HG03442 (cell line): Measurements from ENCODE around the gene ARHGAP11B.
"Not testable (repeated sequence)": the region's sequence is repeated elsewhere in the genome, so short reads cannot be mapped to it uniquely, and the experiment has no call there.

ENCODE experiments used
- ATAC-seq: cut with Tn5 transposase; IDR thresholded peaks from one replicate; pipeline ENCODE4 v1.9.1; 2021; ENCODE audit warnings: mild to moderate bottlenecking, moderate library complexity; ENCODE audit not compliant: unreplicated experiment

The ARHGAP11B gene

DNA sequence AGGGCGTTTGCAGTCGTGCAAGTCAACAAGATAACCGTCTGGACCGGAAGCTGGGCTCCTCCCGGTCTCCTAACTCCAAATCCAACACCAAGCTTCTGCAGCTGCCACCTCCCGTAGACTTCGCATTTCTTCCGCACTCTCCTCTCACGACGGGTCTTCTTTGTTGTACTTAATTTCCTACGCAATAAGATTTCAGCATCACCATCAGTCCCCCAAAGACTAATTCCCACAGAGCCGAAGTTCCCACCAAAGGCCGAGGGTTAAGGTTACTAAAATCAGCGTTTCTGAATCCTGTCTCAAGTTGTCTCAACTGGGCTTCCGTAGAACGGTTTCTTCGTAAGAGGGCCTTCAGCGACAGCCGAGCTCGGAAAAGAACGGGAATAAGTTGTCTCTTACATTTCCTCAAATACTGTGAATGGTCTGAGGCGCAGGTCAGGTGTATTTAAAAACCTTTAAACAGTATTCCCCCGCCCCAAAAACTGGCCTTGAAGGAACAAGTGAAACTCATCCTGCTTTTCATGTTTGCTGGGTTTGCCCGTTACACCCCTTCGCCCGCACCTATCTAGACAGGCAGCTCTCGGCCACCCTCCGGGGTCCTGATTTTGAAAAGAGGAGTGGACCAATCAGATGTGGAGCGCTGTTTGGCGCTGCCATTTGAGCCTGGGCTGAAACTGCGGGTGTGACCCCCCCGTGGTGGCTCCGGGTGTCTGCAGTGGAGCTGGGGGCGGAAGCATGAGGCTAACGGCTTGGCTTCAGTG, at the start of gene ARHGAP11B:
ARHGAP11B (plus strand) TSS at position 693 of the 758 bp plus-strand sequence.
- ATAC-seq: peak; percentile 94

DNA sequence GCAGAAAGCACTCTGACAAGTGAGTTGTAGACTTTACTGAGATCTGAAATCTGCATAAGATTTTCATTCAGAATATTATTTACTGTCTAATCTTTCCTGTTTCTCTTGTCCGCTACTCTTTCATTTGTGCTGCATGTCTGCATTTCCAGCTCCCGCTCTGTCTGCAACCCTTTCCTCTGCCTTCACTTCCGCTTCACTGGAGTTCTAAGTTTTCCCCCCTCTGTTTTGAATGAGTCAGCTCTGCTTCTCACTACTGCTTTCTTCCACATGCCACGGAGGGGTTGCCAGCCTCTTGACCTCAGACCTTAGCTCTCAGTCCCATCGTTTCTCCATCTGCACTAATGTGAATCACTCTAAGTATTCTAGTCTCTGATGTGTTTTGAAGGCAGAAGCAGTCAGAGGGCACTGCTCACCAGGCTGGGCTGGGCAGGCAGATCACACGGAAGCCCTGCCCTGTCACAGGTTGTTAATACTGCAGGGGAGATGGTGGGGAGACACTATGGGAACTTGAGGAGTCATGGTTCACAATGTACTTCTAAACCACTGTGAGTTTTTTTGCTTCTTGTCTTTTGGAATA, 46.4 kb upstream of the ARHGAP11B start:
- not testable (repeated sequence) for ATAC-seq

DNA sequence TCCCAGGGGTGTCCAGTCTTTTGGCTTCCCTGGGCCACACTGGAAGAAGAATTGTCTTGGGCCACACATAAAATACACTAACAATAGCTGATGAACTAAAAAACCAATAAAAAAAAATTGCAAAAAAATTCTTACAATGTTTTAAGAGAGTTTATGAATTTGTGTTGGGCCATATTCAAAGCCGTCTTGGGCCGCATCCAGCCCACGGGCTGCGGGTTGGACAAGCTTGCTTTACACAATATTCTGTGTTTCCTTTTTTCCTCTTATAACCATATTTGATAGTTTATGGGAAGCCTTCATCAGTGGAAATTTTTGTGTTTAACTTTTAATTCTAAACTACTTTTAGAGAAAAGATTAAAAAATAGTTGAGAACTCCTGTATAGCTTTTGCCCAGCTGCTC, 45.2 kb upstream of the ARHGAP11B start:
- ATAC-seq: not testable (repeated sequence)

DNA sequence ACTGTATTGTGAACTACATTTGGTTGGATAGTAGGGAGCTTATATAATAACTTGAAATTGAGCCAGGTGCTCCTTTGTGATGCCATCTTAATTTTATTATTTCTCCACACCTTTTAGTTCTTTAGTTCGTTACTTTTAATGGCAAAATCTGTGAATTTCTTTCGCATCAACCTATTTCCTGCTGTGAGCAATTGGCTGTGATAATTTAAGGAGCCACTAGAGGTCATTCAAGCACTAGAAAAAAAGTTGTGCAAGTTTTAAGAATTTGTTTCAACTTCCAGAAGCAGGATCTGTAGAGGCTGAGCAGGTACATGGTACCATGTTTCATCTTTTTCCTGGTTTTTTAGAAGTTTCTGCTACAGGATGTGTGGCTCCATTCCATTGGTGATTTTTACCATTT, 27.0 kb upstream of the ARHGAP11B start:
- not testable (repeated sequence) for ATAC-seq

DNA sequence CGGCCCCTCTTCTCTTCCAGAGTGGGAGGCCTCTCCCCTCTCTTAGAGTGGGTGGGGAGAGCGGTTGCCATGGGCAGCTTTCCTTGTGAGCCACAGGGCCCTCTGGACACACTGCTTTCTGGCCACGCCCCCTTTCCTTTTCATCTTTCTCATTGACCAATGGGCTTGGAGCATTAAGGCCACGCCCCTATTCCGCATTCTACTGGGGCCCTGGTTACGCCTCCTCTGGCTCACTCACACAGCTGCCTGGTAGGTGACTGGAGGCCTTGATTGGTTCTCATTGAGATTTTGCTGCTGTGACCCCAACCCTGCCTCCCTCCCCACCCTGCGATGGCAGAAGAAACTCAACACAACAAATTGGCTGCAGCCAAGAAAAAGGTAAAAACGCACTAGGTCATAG, 22.1 kb upstream of the ARHGAP11B start, which contains the start of gene GOLGA8H:
GOLGA8H (plus strand) TSS at position 233 of the 400 bp plus-strand sequence; CDS start at position 331, 98 bp downstream.
- not testable (repeated sequence) for ATAC-seq

DNA sequence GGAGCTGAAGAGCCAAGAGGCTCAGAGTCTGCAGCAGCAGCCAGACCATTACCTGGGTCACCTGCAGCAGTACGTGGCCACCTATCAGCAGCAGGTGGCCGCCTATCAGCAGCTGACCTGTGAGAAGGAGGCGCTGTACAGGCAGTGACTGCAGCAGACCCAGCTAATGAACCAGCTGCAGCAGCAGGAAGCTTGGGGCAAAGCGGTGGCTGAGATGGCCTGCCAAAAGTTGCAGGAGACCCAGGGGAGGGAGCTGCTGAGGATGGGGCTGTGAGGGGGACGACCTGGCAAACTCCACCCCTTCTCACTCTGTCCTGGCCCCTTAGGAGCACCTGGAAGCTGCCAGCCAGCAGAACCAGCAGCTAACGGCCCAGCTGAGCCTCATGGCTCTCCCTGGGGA, 13.7 kb upstream of the ARHGAP11B start:
- not testable (repeated sequence) for ATAC-seq

DNA sequence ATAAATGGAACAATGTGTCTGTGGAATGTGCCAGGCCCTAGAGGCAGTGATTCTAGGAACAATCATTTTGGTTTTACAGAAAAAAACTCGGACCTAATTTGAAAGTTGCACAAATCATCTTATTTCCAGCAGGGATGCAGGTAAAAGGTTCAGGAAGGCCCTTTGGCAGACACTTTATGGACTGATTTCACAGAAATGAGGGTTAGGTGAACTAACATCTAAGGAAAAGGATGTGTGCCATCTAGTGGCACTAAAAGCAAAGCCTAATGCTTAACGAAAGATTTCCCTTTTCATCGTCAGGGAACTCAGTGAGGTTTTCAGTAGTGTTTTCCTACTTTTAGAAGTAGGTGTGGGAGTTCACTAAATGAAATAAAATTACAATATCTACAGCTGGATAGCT, 4.6 kb upstream of the ARHGAP11B start:
- ATAC-seq: not testable (repeated sequence)

DNA sequence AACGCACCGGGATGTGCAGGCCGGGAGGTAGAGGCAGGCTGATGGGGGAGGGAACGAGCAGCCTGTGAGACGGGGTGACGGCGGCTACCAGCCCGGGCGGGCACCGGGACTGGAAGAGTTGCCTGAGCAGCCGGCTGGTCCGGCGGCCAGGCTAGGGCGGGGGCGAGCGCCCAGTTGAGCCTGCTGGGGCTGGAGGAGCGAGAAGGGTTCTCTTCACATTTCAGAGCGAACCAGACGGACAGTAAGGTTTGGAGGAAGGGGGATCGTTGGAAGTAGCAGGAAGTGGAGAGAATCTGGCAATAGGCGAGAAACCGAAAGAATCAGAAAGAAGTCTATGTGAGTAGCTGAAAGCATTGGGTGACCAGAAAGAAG, 252 bp downstream of the ARHGAP11B start:
- ATAC-seq: not testable (repeated sequence)

DNA sequence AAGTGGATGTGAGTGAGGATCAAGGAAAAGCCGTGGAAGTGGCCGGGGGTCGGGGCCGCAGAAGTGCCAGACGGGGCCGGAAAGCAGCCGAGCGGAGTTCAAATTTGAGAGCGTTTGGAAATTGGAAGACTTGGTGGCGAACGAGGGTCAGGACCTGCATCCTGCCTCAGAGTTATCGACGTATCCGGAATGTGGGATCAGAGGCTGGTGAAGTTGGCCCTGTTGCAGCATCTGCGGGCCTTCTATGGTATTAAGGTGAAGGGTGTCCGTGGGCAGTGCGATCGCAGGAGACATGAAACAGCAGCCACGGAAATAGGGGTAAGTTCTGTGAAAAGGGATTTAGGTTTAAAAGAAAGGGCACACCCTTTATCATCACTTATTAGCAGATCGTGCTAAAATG, 704 bp downstream of the ARHGAP11B start:
- ATAC-seq: not testable (repeated sequence)

DNA sequence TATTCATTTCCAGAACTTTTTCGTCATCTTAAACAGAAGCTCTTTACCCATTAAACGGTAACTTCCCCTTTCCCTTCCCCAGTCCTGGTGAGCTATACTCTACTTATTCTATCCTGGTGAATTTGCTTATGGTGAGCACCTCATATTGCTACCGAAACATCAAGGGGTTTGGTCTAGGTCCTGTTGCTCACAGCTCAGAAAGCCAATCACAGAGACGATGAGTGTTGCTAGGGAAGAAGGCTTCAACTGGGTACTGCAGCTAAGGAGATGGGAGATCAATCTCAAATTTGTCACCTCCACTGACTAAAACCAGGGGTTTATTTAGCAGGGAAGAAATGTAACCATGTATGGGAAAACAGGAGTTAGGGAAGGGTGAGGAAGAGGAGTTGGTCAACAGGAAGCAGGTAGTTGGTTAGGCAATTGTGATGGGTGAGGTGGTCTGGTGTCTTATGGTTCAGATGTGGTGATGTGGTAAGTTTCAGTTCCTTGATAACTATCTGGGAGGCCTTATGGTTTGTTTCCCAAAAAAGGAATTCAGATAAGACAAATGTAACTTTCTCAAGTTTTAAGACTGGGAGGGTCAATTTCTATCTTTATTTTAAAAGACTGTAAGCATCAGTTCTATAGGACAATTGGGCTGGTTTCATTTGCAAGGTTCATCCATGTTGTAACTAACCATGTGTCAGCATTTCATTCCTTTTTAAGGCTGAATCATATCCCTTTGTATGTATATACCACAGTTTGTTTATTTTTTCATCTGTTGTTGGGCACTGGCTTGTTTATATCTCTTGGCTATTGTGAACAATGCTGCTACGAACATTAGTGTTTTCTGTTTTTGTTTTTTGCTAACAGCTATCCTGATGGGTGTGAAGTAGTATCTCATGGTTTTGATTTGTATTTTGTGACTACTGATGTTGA, 24.3 kb downstream of the ARHGAP11B start:
- peak; percentile 97 for ATAC-seq

DNA sequence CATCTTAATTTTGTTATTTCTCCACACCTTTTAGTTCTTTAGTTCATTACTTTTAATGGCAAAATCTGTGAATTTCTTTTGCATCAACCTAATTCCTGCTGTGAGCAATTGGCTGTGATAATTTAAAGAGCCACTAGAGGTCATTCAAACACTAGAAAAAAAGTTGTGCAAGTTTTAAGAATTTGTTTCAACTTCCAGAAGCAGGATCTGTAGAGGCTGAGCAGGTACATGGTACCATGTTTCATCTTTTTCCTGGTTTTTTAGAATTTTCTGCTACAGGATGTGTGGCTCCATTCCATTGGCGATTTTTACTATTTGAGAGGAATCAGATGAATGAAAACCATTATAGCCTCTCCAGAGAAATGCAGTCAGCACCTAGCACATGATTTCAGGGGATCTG, 35.2 kb downstream of the ARHGAP11B start:
- not testable (repeated sequence) for ATAC-seq

DNA sequence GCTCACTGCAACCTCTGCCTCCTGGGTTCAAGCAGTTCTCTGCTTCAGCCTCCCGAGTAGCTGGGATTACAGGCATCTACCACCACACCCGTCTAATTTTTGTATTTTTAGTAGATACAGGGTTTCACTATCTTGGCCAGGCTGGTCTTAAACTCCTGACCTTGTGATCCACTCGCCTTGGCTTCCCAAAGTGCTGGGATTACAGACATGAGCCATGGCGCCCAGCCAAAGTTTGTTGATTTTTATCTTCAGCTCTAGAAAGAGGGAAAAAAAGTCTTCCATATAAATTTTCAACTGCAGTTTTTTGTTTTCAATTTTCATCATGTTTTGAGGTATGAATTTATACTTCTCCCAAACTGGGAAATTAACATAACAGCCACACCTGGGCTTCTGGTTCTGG, 43.7 kb downstream of the ARHGAP11B start:
- not testable (repeated sequence) for ATAC-seq

DNA sequence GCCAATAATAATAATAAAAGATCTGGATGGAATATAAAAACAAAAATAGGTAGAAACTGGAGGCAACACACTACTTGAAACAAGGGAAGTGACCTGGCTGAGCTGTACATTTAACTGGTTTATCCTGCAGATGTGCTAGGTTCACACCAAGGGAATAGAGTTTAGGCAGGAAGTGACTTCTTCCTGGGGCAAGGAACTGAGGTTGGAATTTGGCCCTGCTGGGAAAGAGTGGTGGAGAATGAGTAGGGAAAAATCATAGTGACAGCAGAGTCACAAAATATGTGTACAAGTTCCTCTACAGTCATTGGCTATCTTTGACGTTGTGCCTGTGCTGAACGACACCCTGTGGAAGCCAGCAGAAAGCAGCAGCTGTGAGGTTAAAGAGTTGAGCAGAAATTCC, 44.1 kb downstream of the ARHGAP11B start:
- no peak for ATAC-seq

DNA sequence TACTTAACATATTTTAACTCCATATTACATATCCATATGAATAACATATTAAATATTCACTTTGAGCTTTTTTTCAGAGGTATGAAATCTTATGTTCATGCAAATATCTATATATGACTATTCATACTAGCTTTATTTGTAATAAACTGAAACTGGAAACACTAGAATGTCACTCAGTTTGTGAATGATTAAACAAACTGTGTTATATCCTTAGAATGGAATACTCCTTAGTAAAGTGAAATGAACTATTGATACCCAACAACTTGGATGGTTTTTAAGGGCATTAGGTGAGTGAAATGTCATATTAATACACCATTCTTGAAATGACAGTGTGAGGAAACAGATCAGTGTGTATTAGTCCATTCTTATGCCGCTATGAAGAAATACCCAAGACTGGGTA, 45.4 kb downstream of the ARHGAP11B start:
- ATAC-seq: no peak

DNA sequence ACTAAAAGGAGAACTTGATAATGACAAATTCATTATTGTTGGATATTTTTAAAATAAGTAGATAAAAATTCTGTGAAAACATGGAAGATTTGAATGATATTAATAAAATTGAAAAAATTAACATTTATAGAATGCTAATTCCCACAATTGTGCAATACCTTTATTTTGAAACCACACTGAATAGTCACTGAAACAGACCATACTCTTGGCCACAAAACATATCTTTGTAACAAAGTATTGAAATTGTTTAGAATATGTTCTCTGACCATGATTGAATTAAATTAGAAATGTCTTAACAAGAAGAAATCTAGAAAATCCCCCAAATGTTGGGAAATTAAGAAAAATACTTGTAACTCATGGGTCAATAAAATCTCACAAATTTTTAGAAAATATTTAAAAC, 49.2 kb downstream of the ARHGAP11B start:
- no peak for ATAC-seq

DNA sequence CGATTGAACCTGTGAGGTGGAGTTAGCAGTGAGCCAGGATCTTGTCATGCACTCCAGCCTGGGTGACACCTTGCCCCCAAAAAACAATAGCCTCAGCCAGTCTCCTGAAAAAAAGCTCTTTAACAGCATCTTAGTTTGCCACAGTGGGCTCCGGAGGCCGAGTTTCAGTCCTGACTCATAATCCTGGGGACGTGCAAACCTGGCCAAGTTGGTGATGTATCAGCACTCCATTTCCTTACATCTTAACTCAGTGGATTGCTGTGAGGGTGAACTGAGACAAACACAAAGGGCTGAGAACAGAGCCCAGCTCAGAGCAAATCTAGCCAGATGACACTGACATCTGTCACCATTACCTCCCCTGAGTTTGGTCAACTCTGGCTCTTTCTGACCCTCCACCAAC, 50.0 kb downstream of the ARHGAP11B start:
- ATAC-seq: not testable (repeated sequence)

DNA sequence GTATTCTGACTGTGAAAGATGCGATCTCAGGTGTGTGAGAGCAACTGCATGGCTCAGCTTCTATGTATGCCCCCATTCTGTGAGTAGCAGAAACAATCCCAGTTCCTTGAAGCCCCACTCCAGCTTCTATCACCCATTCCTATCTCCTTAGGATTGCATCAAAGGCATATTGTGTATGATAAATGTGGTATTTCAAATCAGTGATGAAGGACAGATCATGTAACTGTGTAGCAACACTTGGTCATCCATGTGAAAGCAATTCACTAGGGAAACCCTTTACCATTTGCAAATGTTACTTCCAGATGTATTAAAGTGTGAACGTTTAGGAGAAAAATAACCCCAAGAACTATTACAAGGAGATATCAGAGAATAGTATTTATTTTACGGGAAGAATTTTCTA, 55.1 kb downstream of the ARHGAP11B start:
- ATAC-seq: not testable (repeated sequence)

DNA sequence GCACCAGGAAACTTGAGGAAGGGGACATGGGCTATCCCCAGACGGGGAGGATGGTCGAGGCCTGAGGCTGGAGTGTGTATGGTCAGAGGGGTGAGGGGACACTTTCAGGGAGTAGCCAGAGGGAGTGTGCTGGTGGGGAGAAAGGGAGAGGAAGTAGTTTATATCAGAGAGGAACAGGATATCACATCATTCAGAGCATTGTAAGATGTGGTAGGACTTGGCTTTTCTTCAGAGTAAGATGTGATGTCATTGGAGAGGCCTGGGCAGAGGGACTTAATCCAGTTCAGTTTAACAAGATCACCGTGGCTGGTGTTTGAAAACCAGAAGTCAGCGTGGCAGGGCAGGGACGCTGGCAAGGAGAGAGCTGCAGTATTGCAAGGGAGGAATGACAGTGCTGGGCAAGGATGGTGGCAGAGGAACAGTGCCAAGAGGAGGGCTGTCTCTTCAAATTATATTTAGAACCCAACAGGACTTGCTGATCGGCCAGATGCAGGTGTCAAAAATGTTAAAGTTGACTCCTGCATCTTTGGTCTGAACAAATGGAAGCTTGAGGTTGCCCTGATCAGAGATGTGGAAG, 59.9 kb downstream of the ARHGAP11B start:
- not testable (repeated sequence) for ATAC-seq

DNA sequence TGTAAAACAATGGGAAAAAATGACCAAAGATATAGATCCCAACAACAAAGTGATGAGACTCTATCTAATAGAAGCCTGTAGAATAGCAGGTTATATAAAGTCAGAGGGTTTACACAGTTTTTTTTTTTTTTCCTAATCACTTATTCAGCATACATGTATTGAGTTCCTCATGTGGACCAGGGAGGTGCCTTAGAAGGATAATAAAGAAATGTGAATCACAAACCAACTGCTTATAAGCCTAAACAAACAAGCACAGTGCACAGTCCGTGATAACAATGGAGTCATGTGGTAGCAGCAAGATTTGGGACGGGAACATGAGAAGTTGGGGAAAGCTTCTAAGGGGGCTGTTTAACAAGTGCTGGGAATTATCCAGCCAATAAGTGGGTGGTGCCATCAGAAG, 60.7 kb downstream of the ARHGAP11B start:
- ATAC-seq: not testable (repeated sequence)
